ACC112 (cell line): ENCODE data around the gene DENND1C.

Source experiments
- H2AFZ ChIP-seq: fragments of 200-600 bp; sonication (generic); one replicate; pipeline ENCODE4 v1.6.0; 2017; ENCODE audit warnings: antibody characterized with exemption, low read length; ENCODE audit not compliant: unreplicated experiment
- H3K27ac ChIP-seq: fragments of 200-600 bp; sonication (generic); 2 replicates; pipeline ENCODE4 v1.5.1; 2014; ENCODE audit warnings: low read depth, mild to moderate bottlenecking, antibody characterized with exemption, low read length, moderate library complexity
- H3K27me3 ChIP-seq: fragments of 200-600 bp; sonication (generic); 2 replicates; pipeline ENCODE4 v1.6.1; 2014; ENCODE audit warnings: mild to moderate bottlenecking, antibody characterized with exemption, low read length, moderate library complexity, mixed read lengths; ENCODE audit not compliant: insufficient read depth
- H3K36me3 ChIP-seq: fragments of 200-600 bp; sonication (generic); 2 replicates; pipeline ENCODE4 v1.6.1; 2016; ENCODE audit warnings: mild to moderate bottlenecking, antibody characterized with exemption, low read length, moderate library complexity, mixed read lengths; ENCODE audit not compliant: insufficient read depth
- H3K4me1 ChIP-seq: fragments of 200-600 bp; sonication (generic); one replicate; pipeline ENCODE4 v1.6.1; 2016; ENCODE audit warnings: low read length, mixed read lengths; ENCODE audit not compliant: insufficient read depth, unreplicated experiment, control insufficient read depth
- H3K4me3 ChIP-seq: fragments of 200-600 bp; sonication (generic); 2 replicates; pipeline ENCODE4 v1.5.1; 2014; ENCODE audit warnings: mild to moderate bottlenecking, low read depth, low read length
- H3K79me2 ChIP-seq: fragments of 200-600 bp; sonication (generic); one replicate; pipeline ENCODE4 v1.6.0; 2016; ENCODE audit warnings: low read length; ENCODE audit not compliant: control insufficient read depth, unreplicated experiment, insufficient read depth

DENND1C gene

GRCh38 chr19:6490134-6490533 lies 8.5 kb upstream of the DENND1C start:
- Histone ChIP-seq H3K27me3 (0 out of 2 replicates have a peak, but pooled peaks cover 3% of the 10 kb centered on the region), H3K36me3 (no peaks in the 10 kb centered on the region), H3K4me3 (no peak overlapping the region), H3K4me1 (no peaks in the 10 kb centered on the region), H2AFZ (no peak overlapping the region), H3K79me2 (no peaks in the 10 kb centered on the region), H3K27ac (no peak overlapping the region)

DNA sequence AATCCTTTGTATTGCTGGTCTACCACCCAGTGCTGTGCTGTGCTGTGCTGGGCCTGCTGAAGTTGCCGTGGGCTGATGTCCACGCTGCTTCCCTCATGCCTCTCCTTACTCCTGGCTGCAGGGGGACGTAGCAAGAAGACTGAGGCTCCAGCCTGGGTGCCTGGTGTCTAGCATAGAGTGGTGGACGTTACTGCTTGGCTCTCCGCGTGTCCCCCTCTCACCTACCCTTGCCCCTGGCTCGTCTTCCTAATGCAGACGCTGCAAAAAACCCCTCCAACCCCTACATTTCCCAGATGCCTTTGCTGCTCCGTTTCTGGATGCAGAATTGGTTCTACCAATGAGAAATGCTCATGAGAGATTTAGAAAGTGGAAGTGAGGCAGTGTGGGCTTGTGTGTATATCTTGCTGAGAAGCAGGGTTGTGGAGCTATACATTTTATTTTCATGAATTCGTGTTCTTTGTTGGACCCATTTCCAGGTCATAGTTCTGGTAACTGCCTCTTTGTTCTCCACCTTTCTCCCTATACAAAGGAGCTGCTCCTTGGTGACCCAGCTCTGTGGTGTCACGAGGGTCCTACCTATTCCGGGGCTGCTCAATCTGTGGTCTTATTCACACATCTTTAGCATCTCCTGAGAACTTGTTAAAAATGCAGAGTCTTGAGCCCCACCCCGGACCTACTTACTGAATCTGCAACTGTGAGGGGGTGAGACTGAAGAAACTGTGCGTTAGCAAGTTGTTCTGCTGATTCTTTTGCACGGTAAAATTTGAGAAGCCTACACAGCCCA lies 7.9 kb upstream of the DENND1C start:
- Histone ChIP-seq H3K27ac (no peak overlapping the region), H3K36me3 (no peaks in the 10 kb centered on the region), H3K4me3 (no peak overlapping the region), H3K4me1 (no peaks in the 10 kb centered on the region), H3K27me3 (0 out of 2 replicates have a peak, but pooled peaks cover 3% of the 10 kb centered on the region), H3K79me2 (no peaks in the 10 kb centered on the region), H2AFZ (no peak overlapping the region)

DNA sequence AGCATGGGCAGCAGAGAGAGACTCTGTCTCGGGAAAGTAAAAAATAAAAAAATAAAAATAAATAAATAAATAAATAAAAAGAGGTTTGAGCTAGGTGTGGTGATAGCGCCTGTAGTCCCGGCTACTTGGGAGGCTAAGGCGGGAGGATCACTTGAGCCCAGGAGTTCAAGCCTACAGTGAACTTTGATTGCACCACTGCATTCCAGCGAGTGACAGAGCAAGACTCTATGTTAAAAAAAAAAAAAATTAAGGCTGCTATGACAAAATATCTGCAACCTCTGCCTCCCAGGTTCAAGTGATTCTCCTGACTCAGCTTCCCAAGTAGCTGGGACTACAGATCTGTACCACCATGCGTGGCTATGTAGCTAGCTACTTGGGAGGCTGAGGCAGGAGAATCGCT lies 3.2 kb upstream of the DENND1C start:
- Histone ChIP-seq H3K27me3 (no peaks in the 10 kb centered on the region), H3K4me3 (no peak overlapping the region), H3K79me2 (no peaks in the 10 kb centered on the region), H3K36me3 (no peaks in the 10 kb centered on the region), H3K27ac (no peak overlapping the region), H3K4me1 (no peaks in the 10 kb centered on the region), H2AFZ (no peak overlapping the region)

GRCh38 chr19:6484230-6484629 lies 2.6 kb upstream of the DENND1C start:
- Histone ChIP-seq H3K79me2 (no peaks in the 10 kb centered on the region), H2AFZ (no peak overlapping the region), H3K27me3 (no peaks in the 10 kb centered on the region), H3K27ac (no peak overlapping the region), H3K4me1 (no peaks in the 10 kb centered on the region), H3K4me3 (no peak overlapping the region), H3K36me3 (no peaks in the 10 kb centered on the region)

- Histone ChIP-seq H3K27me3 (no peaks in the 10 kb centered on the region), H3K79me2 (no peaks in the 10 kb centered on the region), H3K4me1 (no peaks in the 10 kb centered on the region), H3K27ac (no peak overlapping the region), H3K4me3 (no peak overlapping the region), H3K36me3 (no peaks in the 10 kb centered on the region), H2AFZ (no peak overlapping the region)
These were observed 1.6 kb upstream of the DENND1C start for GRCh38 chr19:6483235-6483634.

GRCh38 chr19:6482343-6482686 lies 728 bp upstream of the DENND1C start:
- Histone ChIP-seq H3K27ac (no peak overlapping the region), H3K79me2 (no peaks in the 10 kb centered on the region), H2AFZ (no peak overlapping the region), H3K36me3 (no peaks in the 10 kb centered on the region), H3K4me3 (no peak overlapping the region), H3K4me1 (no peaks in the 10 kb centered on the region), H3K27me3 (no peaks in the 10 kb centered on the region)

DNA sequence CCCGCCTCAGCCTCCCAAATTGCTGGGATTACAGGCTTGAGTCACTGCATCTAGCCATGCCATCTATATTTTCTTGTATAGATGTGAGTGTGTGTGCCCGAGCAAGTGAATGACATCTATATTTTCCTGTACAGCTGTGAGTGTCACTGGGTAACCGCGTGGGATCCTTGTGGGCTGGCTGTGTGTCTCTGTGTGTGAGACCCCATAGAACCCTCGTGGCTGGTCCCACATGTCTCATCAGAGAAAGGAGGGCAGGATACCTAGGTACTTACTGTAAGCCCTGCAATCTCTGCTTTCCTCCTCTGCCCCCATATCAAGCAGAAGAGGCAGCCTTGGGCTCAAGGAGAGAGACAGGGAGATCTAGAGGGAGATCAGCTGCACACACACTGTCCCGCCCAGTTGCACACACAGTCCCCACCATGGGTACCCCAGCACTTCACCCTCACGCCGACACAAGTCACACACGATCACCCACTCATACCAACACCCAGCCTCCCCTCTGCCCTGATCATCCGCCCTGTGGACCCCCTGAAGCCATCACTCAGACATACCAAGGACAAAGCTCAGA lies 655 bp downstream of the DENND1C start:
- Histone ChIP-seq H3K4me3 (no peak overlapping the region), H3K27me3 (peaks cover 6% of the 10 kb centered on the region; the same call in 1 of the 2 replicates), H3K79me2 (no peaks in the 10 kb centered on the region), H2AFZ (no peak overlapping the region), H3K36me3 (no peaks in the 10 kb centered on the region), H3K27ac (no peak overlapping the region), H3K4me1 (no peaks in the 10 kb centered on the region)

- H3K4me1 ChIP-seq, result no peaks in the 10 kb centered on the region
- H3K4me3 ChIP-seq, result no peak overlapping the region
- H3K27me3 ChIP-seq, result peaks cover 16% of the 10 kb centered on the region; the same call in 1 of the 2 replicates
- H3K27ac ChIP-seq, result no peak overlapping the region
- H3K79me2 ChIP-seq, result no peaks in the 10 kb centered on the region
- no peak overlapping the region for H2AFZ ChIP-seq
- H3K36me3 ChIP-seq, result no peaks in the 10 kb centered on the region
These were observed 1.7 kb downstream of the DENND1C start for GRCh38 chr19:6479836-6480398.

GRCh38 chr19:6478815-6479214 lies 2.8 kb downstream of the DENND1C start:
- Histone ChIP-seq H3K4me1 (no peaks in the 10 kb centered on the region), H3K4me3 (no peak overlapping the region), H3K27ac (no peak overlapping the region), H3K27me3 (peaks cover 19% of the 10 kb centered on the region; the same call in 1 of the 2 replicates), H2AFZ (no peak overlapping the region), H3K36me3 (no peaks in the 10 kb centered on the region), H3K79me2 (no peaks in the 10 kb centered on the region)

- Histone ChIP-seq H3K79me2 (no peaks in the 10 kb centered on the region), H3K27me3 (peaks cover 19% of the 10 kb centered on the region; the same call in 1 of the 2 replicates), H3K27ac (no peak overlapping the region), H3K4me3 (0 out of 2 replicates have a peak overlapping the region, but pooled peaks have one; percentile 16), H3K36me3 (no peaks in the 10 kb centered on the region), H2AFZ (no peak overlapping the region), H3K4me1 (no peaks in the 10 kb centered on the region)
These were observed 4.6 kb downstream of the DENND1C start for GRCh38 chr19:6476896-6477431.
